ENCODE results near the gene ZDHHC19.
"Not testable (repeated sequence)": the region's sequence is repeated elsewhere in the genome, so short reads cannot be mapped to it uniquely, and the experiment has no call there.

The ZDHHC19 gene

GRCh38 chr3:196184169-196184432 lies 27.1 kb downstream of the ZDHHC19 start:
- FAIRE-seq; DNase-seq (ENCODE audit: extremely low spot score, insufficient read length, low read depth): not testable (repeated sequence)

DNA sequence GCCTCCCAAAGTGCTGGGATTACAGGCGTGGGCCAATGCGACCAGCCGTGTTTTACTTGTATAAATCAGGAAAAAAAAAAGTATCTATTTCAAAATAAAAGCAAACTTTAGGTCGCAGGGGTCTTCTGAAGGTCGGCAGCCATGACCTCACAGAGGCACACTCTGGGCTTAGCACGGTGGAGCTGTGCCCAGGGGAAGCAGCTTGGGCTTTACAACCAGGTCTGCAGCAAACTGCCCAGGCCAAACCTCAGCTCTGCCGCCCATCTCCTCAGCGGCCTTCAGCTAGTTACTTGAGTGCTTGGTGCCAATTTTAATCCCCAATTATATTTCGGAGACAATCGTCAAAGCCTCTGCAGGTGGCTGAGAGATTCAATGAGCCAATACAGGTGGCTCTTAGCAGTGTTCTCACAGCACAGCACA lies 30.1 kb downstream of the ZDHHC19 start:
- FAIRE-seq: peak; percentile 5
- no peak for DNase-seq (ENCODE audit: extremely low spot score, insufficient read length, low read depth)

GRCh38 chr3:196180346-196180745 lies 30.9 kb downstream of the ZDHHC19 start:
- no peak for FAIRE-seq
- no peak for DNase-seq (ENCODE audit: extremely low spot score, insufficient read length, low read depth)

GRCh38 chr3:196179380-196180308 lies 31.6 kb downstream of the ZDHHC19 start:
- peak; percentile 62 for DNase-seq (ENCODE audit: extremely low spot score, insufficient read length, low read depth)
- FAIRE-seq: peak; percentile 94

DNA sequence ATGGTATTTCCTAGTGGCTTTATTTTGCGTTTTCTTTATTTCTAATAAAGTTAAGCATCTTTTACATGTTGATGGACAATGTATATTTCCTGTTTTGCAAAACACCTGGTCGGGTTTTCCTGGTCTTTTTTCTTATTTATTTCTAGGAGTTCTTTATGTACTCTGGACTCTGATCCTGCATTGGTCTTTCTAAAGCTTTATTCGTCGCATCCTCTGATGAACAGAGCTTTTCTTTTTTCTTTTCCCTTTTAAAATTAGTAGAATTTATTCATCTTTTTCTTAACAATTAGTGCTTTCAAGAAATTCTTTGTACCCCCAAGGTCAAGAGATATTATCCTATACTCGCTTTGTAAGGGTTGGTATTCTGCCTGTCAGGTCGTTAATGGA lies 32.2 kb downstream of the ZDHHC19 start:
- FAIRE-seq (no peak), DNase-seq (ENCODE audit: extremely low spot score, insufficient read length, low read depth) (no peak)

DNA sequence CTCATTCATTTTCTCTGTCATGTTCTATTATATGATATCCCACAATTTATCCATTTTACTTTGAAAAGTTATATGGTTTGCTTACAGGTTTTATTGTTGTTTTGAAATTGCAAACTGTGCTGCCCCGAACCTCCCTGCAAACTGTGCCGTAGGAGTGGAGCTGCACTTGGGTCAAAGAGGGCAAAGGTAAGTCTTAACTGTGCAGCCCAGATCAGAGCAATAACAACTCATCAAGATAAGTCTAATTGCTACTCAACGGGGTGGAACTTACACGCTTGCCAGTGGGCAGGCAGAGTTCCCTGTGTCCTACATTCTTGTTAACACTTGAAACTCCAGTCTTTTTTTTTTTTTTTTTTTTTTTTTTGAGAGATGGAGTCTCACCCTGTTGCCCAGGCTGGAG lies 33.2 kb downstream of the ZDHHC19 start:
- DNase-seq (ENCODE audit: extremely low spot score, insufficient read length, low read depth): no peak
- no peak for FAIRE-seq

GRCh38 chr3:196177567-196177966 lies 33.6 kb downstream of the ZDHHC19 start:
- FAIRE-seq: no peak
- DNase-seq (ENCODE audit: extremely low spot score, insufficient read length, low read depth): no peak

GRCh38 chr3:196175722-196176121 lies 35.5 kb downstream of the ZDHHC19 start:
- no peak for DNase-seq (ENCODE audit: extremely low spot score, insufficient read length, low read depth)
- FAIRE-seq: no peak

DNA sequence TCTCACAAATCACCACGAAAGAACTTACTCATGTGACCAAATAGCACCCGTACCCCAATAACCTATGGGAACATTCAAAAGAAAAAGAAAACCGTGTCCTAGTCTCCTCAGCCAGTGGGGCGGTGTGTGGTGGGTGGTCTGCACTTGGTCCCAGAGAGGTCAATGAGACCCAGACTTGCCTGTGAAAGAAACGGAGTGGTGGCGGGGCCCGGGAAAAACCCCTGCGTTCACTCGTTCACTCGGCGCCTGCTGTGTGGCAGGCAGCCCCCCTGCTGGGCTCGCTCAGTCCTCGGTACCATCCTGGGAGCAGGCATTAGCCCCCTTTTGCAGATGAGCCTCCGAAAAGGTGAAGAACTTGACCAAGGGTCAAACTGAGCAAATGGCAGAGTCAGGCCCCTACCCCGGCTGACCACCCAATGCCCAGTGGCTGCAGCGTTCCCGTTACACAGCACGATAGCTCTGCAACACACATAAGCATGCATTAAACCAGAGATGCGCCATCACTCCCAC lies 36.0 kb downstream of the ZDHHC19 start:
- no peak for DNase-seq (ENCODE audit: extremely low spot score, insufficient read length, low read depth)
- no peak for FAIRE-seq

DNA sequence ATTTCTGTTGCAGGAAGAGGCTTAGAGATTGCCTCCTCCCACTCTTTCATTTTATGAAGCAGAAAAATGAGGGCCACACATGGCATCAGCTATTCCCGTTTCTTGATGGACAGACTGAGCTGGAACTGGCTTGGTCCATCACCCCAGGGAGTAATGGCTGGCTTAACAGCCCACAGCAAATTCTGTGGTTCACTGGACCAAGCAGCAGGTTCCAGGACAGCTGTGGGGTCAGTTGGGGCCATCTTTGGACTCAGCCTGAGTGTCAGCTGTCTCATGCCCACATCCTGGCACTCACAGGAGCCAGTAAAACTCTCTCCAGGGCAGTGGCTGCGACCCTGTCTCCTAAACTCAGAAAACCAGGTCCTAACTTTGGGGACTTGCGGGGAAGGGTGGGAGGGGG lies 36.5 kb downstream of the ZDHHC19 start:
- FAIRE-seq: no peak
- DNase-seq (ENCODE audit: extremely low spot score, insufficient read length, low read depth): no peak

DNA sequence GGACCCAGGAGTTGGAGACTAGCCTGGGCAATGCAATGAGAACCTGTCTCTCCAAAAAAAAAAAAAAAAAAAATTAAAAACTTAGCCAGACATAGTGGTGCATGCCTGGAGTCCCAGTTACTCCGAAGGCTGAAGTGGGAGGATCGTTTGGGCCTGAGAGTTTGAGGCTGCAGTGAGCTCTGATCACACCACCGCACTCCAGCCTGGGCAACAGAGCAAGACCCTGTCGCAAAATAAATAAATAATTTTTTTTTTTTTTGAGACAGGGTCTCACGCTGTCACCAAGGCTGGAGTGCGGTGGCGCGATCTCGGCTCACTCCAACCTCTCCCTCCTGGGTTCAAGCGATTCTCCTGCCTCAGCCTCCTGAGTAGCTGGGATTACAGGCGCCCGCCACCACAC lies 40.9 kb downstream of the ZDHHC19 start:
- not testable (repeated sequence) for DNase-seq (ENCODE audit: extremely low spot score, insufficient read length, low read depth); FAIRE-seq

- FAIRE-seq (no peak), DNase-seq (ENCODE audit: extremely low spot score, insufficient read length, low read depth) (no peak)
Measured at GRCh38 chr3:196169836-196170240, 41.4 kb downstream of the ZDHHC19 start.

- FAIRE-seq (no peak), DNase-seq (ENCODE audit: extremely low spot score, insufficient read length, low read depth) (no peak)
Measured at GRCh38 chr3:196168808-196169391, 42.3 kb downstream of the ZDHHC19 start.

DNA sequence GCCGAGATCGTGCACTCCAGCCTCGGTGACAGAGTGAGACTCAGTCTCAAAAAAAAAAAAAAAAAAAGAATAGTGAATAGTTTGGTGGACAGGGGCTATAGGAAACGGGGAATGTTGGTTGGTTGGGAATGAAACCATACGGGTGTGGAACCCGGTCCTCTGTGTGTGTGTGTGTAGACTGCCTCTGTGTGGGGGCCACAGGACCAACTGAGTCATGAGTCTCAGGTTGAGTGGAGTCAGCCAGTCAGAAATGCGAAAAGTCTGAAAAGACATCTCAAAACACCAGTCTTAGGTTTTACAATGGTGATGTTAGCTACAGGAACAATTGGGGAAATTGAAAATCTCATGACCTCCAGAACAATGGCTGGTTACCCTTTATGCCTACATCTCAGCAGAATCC lies 44.5 kb downstream of the ZDHHC19 start:
- FAIRE-seq (no peak), DNase-seq (ENCODE audit: extremely low spot score, insufficient read length, low read depth) (no peak)

DNA sequence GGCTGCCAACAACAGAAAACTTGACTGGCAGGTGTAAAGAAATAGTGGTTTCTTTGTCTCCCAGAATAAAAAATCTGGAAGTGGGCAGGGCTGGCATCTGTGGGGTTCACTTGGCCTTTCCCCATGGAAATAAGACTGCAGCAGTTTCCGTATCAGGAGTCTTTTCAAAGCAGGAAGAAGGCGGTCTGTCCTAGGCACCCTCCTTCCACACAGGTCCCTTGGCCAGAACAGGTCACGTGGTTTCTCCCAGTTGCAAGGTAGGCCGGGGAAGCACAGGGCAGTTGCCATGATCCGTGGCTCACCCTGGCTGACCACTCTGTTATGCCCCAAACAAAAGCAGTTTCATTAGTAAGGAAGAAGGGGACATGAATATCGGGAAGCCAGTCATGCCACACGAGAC lies 45.4 kb downstream of the ZDHHC19 start:
- no peak for FAIRE-seq
- DNase-seq (ENCODE audit: extremely low spot score, insufficient read length, low read depth): no peak

GRCh38 chr3:196165006-196165575 lies 46.1 kb downstream of the ZDHHC19 start:
- not testable (repeated sequence) for DNase-seq (ENCODE audit: extremely low spot score, insufficient read length, low read depth); FAIRE-seq

DNA sequence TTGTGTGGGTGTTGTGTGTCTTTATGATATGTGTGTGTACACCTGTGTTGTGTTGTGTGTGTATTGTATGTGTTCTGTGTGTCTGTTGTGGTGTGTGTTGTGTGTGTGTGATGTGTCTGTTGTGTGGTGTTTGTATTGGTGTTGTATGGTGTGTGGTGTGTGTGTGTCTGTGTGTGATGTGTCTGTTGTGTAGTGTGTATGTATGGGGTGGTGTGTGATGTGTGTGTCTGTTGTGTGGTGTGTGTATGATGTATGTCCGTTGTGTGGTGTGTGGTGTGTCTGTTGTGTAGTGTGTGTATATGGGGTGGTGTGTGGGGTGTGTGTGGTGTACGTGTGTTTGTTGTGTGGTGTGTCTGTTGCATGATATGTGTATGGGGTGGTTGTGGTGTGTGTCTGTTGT lies 46.6 kb downstream of the ZDHHC19 start:
- no peak for FAIRE-seq
- DNase-seq (ENCODE audit: extremely low spot score, insufficient read length, low read depth): no peak

GRCh38 chr3:196163666-196164493 lies 47.3 kb downstream of the ZDHHC19 start:
- DNase-seq (ENCODE audit: extremely low spot score, insufficient read length, low read depth) (no peak), FAIRE-seq (no peak)

GRCh38 chr3:196163212-196163611 lies 48.0 kb downstream of the ZDHHC19 start:
- FAIRE-seq: no peak
- DNase-seq (ENCODE audit: extremely low spot score, insufficient read length, low read depth): no peak

DNA sequence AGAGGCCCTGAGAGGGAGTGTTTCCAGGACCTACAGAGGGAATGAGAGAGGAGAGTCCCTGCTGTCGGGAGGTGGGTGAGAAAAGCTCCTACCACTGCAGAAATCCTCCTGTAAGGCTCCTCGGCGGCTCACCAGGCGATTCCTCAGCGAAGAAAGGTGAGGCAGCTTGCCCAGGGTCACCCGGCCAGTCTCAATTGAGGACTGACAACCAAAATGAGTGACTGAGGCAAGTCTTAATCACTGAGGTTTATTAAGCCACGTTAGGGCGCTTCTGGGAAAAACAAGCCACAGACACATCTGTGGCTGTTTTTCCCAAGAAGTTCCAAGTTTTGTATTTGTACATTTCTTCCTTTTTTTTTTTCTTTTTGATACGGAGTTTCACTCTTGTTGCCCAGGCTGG lies 48.5 kb downstream of the ZDHHC19 start:
- DNase-seq (ENCODE audit: extremely low spot score, insufficient read length, low read depth): no peak
- no peak for FAIRE-seq
